ENCODE measurements around the gene LGALS8.

LGALS8 gene

GRCh38 chr1:236524895-236525184 is 1.1 kb downstream of the LGALS8 start:
- no peaks in the 10 kb centered on the region for H3F3A ChIP-seq (ENCODE audit: low read depth)
- H3K27me3 ChIP-seq (ENCODE audit: insufficient read depth, low read length, poor library complexity, severe bottlenecking): no peaks in the 10 kb centered on the region
- no peaks in the 10 kb centered on the region for H3K9me2 ChIP-seq (replicated peaks; ENCODE audit: low read depth, low read length)
- H3K79me2 ChIP-seq (ENCODE audit: insufficient read depth, low read length): peaks cover 17% of the 10 kb centered on the region; the same call in 1 of the 2 replicates
- no peaks in the 10 kb centered on the region for H3K9me3 ChIP-seq (ENCODE audit: insufficient read depth, low read depth, low read length)
- peaks cover 10% of the 10 kb centered on the region for H3K4me1 ChIP-seq (ENCODE audit: insufficient read depth, low read length, poor library complexity, severe bottlenecking)
- peak overlapping the region; percentile 98 for H2AFZ ChIP-seq (ENCODE audit: low read length)
- H3K4me3 ChIP-seq (ENCODE audit: low read length, poor library complexity, severe bottlenecking): peak overlapping the region; percentile 92
- H3K9ac ChIP-seq (ENCODE audit: low read depth, low read length, poor library complexity, severe bottlenecking): peak overlapping the region; percentile 79
- peaks cover 6% of the 10 kb centered on the region; the same call in 1 of the 2 replicates for H3K36me3 ChIP-seq (ENCODE audit: insufficient read depth, low read length)
- H4K20me1 ChIP-seq (ENCODE audit: insufficient read depth, low read length, poor library complexity, severe bottlenecking): no peaks in the 10 kb centered on the region
- TF ChIP-seq CTCF (conservative IDR thresholded peaks at IDR 0.05; ENCODE audit: low read length): no peak
- peak overlapping the region; percentile 82 for H3K4me2 ChIP-seq (ENCODE audit: low read depth, low read length, poor library complexity, severe bottlenecking)

- no peaks in the 10 kb centered on the region for H3K27me3 ChIP-seq (ENCODE audit: insufficient read depth, low read length, poor library complexity, severe bottlenecking)
- no peak overlapping the region for H3K4me3 ChIP-seq (ENCODE audit: low read length, poor library complexity, severe bottlenecking)
- no peaks in the 10 kb centered on the region for H3K9me2 ChIP-seq (replicated peaks; ENCODE audit: low read depth, low read length)
- H3K4me1 ChIP-seq (ENCODE audit: insufficient read depth, low read length, poor library complexity, severe bottlenecking): peaks cover 10% of the 10 kb centered on the region
- peaks cover 6% of the 10 kb centered on the region; the same call in 1 of the 2 replicates for H3K36me3 ChIP-seq (ENCODE audit: insufficient read depth, low read length)
- no peaks in the 10 kb centered on the region for H3F3A ChIP-seq (ENCODE audit: low read depth)
- H4K20me1 ChIP-seq (ENCODE audit: insufficient read depth, low read length, poor library complexity, severe bottlenecking): no peaks in the 10 kb centered on the region
- no peak overlapping the region for H3K4me2 ChIP-seq (ENCODE audit: low read depth, low read length, poor library complexity, severe bottlenecking)
- peaks cover 17% of the 10 kb centered on the region; the same call in 1 of the 2 replicates for H3K79me2 ChIP-seq (ENCODE audit: insufficient read depth, low read length)
- H3K9me3 ChIP-seq (ENCODE audit: insufficient read depth, low read depth, low read length): no peaks in the 10 kb centered on the region
- no peak overlapping the region for H3K9ac ChIP-seq (ENCODE audit: low read depth, low read length, poor library complexity, severe bottlenecking)
- TF ChIP-seq EZH2phosphoT487 (IDR thresholded peaks at IDR 0.05; ENCODE audit: borderline replicate concordance): no peak
- TF ChIP-seq CTCF (conservative IDR thresholded peaks at IDR 0.05; ENCODE audit: low read length): no peak
- no peak overlapping the region for H2AFZ ChIP-seq (ENCODE audit: low read length)
These were observed 2.3 kb downstream of the LGALS8 start for GRCh38 chr1:236526079-236526478.

- H3K4me1 ChIP-seq (ENCODE audit: insufficient read depth, low read length, poor library complexity, severe bottlenecking): no peaks in the 10 kb centered on the region
- H3K27me3 ChIP-seq (ENCODE audit: insufficient read depth, low read length, poor library complexity, severe bottlenecking): no peaks in the 10 kb centered on the region
- H3F3A ChIP-seq (ENCODE audit: low read depth): no peaks in the 10 kb centered on the region
- H3K9ac ChIP-seq (ENCODE audit: low read depth, low read length, poor library complexity, severe bottlenecking): no peak overlapping the region
- H3K9me3 ChIP-seq (ENCODE audit: insufficient read depth, low read depth, low read length): no peaks in the 10 kb centered on the region
- no peaks in the 10 kb centered on the region for H3K9me2 ChIP-seq (replicated peaks; ENCODE audit: low read depth, low read length)
- no peaks in the 10 kb centered on the region for H4K20me1 ChIP-seq (ENCODE audit: insufficient read depth, low read length, poor library complexity, severe bottlenecking)
- no peak overlapping the region for H2AFZ ChIP-seq (ENCODE audit: low read length)
- H3K4me3 ChIP-seq (ENCODE audit: low read length, poor library complexity, severe bottlenecking): no peak overlapping the region
- TF ChIP-seq CTCF (conservative IDR thresholded peaks at IDR 0.05; ENCODE audit: low read length) (no peak), EZH2phosphoT487 (IDR thresholded peaks at IDR 0.05; ENCODE audit: borderline replicate concordance) (no peak)
- H3K79me2 ChIP-seq (ENCODE audit: insufficient read depth, low read length): peaks cover 13% of the 10 kb centered on the region; the same call in 1 of the 2 replicates
- H3K4me2 ChIP-seq (ENCODE audit: low read depth, low read length, poor library complexity, severe bottlenecking): peak overlapping the region; percentile 11
- peaks cover 6% of the 10 kb centered on the region; the same call in 1 of the 2 replicates for H3K36me3 ChIP-seq (ENCODE audit: insufficient read depth, low read length)
These were observed 6.5 kb downstream of the LGALS8 start for GRCh38 chr1:236530286-236530685.

All from Loucy (cell line).